Measurements from ENCODE around the gene KCNN4.

DNA sequence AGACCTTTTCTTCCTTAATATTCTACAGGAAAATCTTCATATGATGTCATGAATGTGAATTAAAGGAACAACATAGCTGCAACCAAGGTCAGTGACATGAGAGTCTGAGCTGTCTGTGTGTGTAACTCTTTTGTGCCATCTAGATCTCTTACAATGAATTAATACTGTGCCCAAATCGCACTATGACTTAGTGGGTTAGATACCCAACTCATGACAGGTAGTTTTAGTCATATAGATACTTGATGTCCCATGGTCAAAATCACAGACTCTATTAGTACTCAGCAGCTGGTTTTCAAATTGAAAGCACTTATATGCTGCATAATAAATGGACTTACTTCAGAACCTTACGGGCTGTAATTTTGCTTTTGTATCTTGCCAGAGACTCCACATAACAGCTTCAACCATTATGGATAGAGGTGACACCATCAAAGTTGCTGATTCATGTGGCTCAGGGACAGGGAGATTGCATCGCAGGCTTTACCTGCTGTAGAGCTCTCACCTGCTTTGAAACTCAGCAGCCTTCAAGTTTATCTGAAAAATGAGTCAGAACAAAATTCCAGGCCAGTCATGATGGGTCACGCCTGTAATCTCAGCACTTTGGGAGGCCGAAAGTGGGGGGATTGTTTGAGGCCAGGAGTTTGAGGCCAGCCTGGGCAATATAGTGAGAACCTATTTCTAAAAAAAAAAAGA, 34.0 kb upstream of the KCNN4 start:
- TF ChIP-seq GATA2 (IDR thresholded peaks at IDR 0.05; ENCODE audit: low read depth, low read length) (no peak), GATA3 (IDR thresholded peaks at IDR 0.05; ENCODE audit: low read depth, low read length) (no peak)
